Subcutaneous adipose tissue (tissue), 4 donors: ENCODE results near the gene KSR2. TPM values are rescaled to one million over a fixed set of nuclear protein-coding genes. Genes with fewer than 3 reads are reported as not detected.

Source experiments
- CTCF ChIP-seq: fragments of 450-650 bp; IDR thresholded peaks from one replicate; pipeline ENCODE4 v1.5.1; 2016; ENCODE audit warnings: low read depth, mild to moderate bottlenecking, control low read depth, antibody characterized with exemption, moderate library complexity
- total RNA-seq, 4 donors: library from RNA; depleted of rRNA; stranded (reverse); fragments of >200 nt; gene quantifications; one replicate each; pipeline ENCODE4 v1.1.0, GENCODE V29; 2016

Gene KSR2
- total RNA-seq, 4 donors from 2014 or later, result under 0.01 TPM; not detected in 1

GRCh38 chr12:117574655-117575054 lies 394.1 kb downstream of the KSR2 start:
- no peak for TF ChIP-seq CTCF

- no peak for TF ChIP-seq CTCF
Observed at GRCh38 chr12:117572755-117573154, 396.0 kb downstream of the KSR2 start.

- no peak for TF ChIP-seq CTCF
Observed at GRCh38 chr12:117571321-117571720, 397.5 kb downstream of the KSR2 start.

GRCh38 chr12:117570608-117571007 lies 398.2 kb downstream of the KSR2 start:
- TF ChIP-seq CTCF, result no peak

GRCh38 chr12:117567644-117568216 lies 401.1 kb downstream of the KSR2 start:
- TF ChIP-seq CTCF, result no peak

GRCh38 chr12:117564881-117565280 lies 403.9 kb downstream of the KSR2 start:
- TF ChIP-seq CTCF, result no peak

GRCh38 chr12:117563706-117564105 lies 405.1 kb downstream of the KSR2 start:
- TF ChIP-seq CTCF, result no peak
